DMS79 (cell line): Measurements from ENCODE around the gene RSPO3.

Source experiments
- DNase-seq: peaks from one replicate; lab custom pipeline; 2025; lab: John Stamatoyannopoulos, UW

Gene RSPO3

GRCh38 chr6:127114214-127114760 is 4.2 kb upstream of the RSPO3 start:
- DNase-seq, result no peak

DNA sequence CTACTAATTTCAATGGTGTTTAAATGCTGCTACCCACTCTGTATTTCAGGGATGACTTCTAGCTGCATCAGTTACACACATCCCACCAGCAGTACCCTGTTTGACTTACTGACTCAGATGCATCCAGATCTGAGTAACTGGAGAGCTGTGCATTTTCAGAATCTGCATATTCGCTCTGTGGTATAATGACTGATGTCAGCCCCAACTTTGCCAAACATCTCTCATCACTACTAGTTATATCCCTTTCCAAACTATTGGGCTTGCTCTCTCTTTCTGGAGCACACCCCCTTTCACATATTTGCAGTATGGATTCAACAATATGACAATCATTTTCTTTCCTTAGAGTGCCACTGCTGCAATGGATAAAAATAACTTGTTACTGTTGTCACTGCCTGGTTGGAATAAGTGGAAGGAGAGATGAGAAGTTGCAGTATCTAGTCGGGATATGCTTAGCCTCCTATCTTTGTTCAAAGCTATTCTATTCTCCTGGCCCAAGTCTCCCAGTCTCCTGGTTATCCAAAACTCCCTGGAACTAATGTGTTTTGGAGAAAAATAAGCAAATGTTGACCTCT is 3.3 kb upstream of the RSPO3 start:
- DNase-seq, result no peak

DNA sequence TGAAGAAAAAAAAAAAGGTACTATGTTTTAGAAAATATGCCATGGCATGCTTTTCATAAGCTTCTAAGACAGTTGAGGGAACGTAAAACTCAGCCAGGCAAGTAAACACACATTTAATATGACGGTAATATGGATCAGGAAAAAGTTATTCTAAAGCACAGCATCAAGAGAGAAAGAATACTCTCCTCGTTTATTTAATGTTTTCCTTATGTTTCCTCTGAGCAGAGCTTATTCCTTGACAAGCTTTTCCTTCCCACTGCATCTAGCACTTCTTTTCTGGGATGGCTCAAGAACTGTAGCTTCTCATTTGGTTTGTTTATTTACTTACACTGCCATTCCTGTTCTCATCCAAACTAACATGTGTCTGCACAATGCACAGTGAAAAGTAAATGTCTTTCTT is 2.7 kb upstream of the RSPO3 start:
- DNase-seq, result no peak

- no peak for DNase-seq
Measured at GRCh38 chr6:127117979-127118297, 533 bp upstream of the RSPO3 start.

DNA sequence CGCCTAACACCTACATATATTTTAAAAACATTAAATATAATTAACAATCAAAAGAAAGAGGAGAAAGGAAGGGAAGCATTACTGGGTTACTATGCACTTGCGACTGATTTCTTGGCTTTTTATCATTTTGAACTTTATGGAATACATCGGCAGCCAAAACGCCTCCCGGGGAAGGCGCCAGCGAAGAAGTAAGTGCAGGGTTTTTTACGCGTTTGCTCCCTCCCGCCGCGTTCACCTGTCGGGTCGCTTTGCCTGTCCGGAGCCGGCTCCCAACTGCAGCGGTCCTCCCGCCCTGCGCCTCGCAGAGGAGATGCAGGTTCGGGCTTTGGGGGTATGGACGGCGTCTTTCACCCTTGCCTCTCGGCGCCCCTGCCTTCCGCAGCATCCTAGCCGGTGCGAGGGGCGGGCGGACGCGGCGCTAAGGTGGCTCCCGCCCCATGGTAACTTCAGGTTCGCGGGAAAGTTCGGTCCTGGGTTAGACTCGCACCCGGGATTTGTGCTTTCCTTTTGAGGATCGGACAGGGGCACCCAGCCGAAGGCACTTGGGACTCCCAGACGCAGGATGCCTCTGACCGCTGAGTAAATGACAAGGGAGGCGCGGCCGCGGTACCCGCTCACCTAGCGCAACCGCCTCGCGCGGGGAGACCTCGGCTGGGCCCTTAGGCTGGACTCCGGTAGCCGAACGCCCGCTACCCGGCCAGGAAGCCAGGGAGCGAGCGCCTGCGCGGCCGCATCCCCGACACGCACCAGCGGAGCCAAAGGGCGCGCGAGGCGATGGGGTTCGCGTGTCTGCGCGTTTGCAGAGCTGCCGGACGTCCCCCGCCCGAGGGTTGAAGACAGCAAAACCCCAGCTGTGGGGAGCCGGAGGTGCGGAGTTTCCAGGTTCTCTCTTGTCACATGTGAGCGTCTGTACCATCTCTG is 891 bp downstream of the RSPO3 start:
- DNase-seq, result no peak

DNA sequence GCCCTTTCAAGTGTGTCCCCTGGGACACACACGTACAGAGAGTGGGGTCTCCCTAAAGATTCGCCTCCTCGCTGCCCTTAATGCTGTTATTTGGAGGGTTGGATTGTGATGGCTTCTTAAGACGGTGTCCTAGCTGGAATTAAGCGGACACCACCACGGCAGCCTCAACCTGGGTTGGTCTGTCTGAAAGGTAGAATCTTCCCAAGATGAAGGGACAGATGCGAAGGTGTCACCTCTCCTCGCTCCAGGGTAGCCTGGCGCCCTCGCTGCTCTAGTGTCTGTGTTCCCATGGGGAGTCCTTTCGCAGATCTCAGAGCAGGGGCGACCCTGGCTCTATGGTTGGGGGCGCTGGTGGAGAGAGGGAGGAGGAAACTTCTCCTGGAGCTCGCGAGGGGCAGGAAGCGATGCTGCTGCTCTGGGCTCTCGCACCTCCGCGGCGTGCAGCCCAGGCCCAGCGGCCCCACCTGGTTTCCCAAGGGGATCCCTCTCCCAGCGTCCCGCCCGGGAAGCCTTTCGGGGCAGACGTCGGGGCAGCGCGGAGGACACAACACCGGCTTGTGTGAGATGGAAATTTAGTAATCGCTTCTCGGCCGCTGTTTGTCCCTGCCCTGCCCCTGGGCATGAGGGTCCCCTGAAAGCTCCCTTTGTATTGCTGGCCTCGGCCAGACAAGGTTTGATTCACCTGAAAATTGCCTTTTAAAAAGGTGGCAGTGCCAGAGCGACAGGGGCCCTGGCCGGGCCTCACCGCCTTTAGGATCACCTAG is 1.7 kb downstream of the RSPO3 start:
- DNase-seq, result no peak

DNA sequence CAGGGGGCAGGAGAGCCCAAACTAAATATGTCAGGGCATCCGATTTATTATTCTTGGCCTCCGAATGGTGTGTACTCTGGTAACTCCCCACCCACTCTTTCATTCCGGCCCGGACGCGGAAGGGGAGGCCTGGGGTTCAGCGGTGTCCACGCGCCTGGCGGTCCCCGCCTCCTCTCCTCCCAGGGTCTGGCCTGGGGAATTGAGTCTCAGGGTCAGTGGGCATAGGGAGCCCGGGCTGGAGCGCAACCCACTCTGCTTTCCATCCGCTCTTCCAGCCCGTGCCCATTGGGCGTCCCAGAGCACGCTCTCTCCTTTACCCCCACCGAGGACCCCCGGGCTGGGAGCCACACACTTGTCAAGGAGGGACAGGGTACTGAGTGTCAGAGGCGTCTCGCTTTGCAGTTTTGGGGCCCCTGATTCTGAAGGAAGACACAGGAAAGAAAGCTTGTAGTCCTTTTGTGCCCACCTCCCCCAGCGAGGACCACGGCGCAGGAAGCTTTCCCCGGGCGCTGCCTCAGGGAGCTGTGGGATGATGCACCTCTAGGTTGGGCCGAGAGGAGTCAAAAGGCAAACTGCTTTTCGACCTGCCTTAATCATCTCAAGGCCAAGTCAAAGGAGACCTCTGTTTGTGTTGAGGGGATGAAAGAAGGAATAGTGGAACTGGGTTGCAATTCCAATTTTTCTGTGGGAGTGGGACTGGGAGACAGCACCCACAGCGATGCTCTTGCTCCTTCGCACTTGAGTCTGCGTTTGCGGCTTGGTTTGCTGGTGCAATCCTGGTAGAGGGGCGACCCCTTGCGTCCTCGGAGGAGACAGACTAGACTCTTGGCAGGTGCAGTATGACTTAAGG is 2.5 kb downstream of the RSPO3 start:
- peak; percentile 53 for DNase-seq

GRCh38 chr6:127121637-127121960 is 3.1 kb downstream of the RSPO3 start:
- no peak for DNase-seq

- DNase-seq, result no peak
Measured at GRCh38 chr6:127124172-127124571, 5.7 kb downstream of the RSPO3 start.

- DNase-seq, result no peak
Measured at GRCh38 chr6:127124680-127125079, 6.2 kb downstream of the RSPO3 start.

DNA sequence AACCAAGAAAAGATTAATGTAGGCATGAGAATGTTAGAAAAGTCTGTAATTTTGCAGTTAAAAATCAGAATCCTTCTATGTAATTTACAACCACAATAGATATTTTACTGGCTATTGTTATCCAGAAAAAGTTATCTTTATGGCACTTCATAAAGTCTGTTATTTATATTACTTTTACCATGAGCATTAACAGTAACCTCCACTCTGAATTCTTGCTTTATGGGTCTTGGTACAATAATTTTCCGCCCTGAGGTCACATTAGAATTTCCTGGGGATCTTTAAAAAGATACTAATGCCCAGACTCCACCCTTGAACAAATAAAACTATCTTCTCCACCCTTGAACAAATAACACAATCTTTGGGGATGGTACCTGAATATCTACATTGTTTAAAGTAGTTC is 9.6 kb downstream of the RSPO3 start:
- no peak for DNase-seq

DNA sequence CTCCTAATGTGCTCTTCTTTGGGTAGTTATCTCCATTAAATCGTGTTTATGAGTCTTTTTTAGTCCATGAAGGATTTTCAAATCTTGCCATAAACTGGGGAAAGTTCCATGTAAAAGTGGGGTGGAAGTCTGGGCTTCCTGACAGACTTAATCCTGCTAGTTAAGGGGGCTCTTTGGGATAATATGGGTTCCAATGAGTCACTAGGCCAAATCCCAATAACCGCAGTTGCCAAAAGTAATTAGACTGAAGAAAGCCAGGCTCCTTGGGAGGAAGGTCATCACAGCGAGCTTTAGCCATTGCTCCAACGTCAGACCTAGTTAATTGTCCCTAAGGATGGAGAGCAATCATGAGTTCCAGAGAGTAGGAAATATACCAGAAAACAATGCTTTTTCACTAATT is 10.8 kb downstream of the RSPO3 start:
- no peak for DNase-seq

DNA sequence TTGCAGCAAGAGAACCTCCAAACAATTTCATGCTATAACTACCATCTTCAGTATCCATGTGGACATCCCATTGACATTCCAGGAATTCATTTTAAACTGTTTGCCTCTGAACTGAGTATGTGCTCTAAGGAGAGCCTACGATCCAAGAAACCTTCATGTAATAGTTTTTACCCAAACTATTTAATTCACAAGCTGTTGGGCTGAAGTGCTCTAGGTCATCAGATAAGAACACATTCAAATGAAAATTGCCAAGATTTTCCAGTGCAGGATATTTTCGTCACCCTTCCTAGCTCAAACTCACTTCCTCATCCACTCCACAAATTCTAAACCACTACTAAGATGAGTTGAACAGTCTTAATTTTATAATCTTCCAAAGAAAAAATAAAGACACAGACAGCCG is 12.8 kb downstream of the RSPO3 start:
- no peak for DNase-seq

- DNase-seq, result no peak
Measured at GRCh38 chr6:127131772-127132376, 13.4 kb downstream of the RSPO3 start.

DNA sequence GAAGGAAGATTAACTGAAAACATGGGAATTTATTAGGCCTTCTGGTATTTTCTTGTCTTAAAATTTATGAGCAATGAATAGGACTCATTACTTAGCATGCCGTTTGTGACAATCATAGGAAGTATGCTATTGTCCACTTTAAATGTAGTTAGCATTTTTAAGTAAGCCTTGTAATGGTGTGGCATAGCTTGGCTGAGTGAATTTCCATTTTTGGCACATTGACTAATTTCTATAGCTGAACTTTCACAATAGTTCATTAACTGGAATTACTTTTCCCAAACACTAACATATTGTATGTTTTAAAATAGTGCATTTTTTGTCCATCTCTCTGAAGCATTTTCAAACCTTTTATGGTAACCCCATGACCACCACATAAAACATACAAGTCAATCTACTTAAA is 15.7 kb downstream of the RSPO3 start:
- no peak for DNase-seq

DNA sequence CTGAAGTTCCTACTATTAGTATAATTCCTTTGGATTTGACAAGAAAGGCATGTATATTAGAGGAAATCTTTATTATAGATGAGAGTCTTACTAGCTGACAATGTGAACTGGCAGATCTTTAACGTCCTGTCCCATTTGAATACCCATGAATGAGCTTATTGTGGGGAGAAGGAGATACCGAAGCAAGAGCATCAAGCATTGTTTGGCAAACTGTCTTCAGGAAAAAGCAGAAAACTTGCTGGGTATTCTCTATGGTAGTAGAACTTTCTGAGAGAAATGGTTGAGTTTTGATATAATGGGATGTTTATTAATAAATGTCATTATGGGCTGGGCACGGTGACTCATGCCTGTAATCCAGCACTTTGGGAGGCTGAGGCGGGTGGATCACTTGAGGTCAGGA is 18.3 kb downstream of the RSPO3 start:
- no peak for DNase-seq

GRCh38 chr6:127146932-127147331 is 28.5 kb downstream of the RSPO3 start:
- DNase-seq, result no peak

DNA sequence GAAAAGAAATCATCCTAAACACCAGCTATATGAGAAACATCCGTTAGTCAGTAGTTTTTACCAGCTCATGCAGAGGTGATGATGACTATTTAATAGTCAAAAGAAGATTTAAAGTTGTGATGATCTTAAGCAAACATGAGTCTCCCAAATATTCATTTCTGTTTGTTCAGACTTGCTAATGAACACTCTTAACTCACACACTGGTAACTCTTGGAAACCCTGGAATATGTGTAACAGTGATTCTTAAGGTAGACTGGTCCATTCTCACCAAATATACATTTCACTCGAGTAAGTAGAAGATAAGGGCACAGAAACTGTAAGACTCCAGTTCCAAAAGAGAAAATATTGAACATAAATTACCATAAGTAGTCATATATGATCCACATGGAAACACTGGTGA is 29.1 kb downstream of the RSPO3 start:
- no peak for DNase-seq

DNA sequence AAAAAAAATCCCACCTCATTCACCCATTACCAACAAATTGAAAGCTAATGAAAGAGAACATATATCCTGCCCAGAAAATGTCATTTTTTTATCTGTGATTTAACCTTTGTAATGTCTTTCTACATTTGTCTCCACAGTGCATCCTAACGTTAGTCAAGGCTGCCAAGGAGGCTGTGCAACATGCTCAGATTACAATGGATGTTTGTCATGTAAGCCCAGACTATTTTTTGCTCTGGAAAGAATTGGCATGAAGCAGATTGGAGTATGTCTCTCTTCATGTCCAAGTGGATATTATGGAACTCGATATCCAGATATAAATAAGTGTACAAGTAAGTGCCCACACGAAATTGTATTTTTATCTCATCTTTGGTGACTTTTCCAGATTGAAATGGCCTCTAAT is 30.0 kb downstream of the RSPO3 start:
- no peak for DNase-seq

- no peak for DNase-seq
Measured at GRCh38 chr6:127154509-127154908, 36.0 kb downstream of the RSPO3 start.

DNA sequence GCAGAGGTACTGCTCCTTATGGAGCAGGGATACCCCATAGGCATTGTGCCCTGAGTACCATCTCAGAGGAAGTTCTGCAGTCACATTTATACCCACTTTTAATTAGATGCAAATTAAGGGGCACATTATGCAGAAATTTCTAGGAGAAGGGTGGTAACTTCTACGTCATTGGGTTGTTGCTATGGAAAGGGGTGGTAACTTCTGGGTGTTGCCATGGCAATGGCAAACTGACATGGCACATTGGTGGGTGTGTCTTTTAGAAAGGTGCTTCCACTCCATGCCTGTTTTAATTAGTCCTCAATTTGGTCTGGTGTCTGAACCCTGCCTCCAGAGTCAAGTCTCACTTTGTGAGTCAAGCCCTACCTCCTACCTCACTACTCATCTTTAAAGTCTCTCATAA is 42.0 kb downstream of the RSPO3 start:
- DNase-seq, result no peak

GRCh38 chr6:127162836-127163235 is 44.4 kb downstream of the RSPO3 start:
- no peak for DNase-seq
